ENCODE data around the gene CKMT2. TPM values are rescaled to one million over a fixed set of nuclear protein-coding genes. Genes with fewer than 3 reads are reported as not detected.

The CKMT2 gene
- total RNA-seq, 2 experiments from 2014 or later: not detected

DNA sequence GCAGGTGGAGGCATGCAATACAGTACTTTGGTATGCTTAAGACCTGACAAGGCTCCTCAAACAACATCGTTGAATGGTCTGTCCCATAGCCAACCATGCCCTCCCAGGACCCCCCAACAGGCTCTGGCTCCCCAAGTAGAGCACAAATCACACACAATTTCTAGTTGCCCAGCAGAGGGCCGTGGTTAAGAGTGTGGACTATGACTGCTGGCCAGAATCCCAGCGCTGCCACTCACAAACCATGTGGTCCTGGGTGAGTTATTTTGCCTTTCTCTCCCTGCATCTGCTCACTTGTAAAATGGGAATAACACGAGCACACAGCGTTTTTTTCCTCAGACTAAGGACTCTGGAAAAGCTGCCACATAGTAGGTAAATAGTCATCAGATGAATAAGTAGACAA, 6.5 kb downstream of the CKMT2 start:
- H3K27me3 Mint-ChIP-seq: no peaks in the 10 kb centered on the region
- ATAC-seq: no peak
- peaks cover 2% of the 10 kb centered on the region for H3K4me1 Mint-ChIP-seq
- no peak overlapping the region for H3K4me3 Mint-ChIP-seq
- intact Hi-C loops (cut with DNase I, micrococcal nuclease): no loop called here
- ChIA-PET CTCF (no interaction called here), POLR2A (no interaction called here)
- no peak overlapping the region for H3K27ac Mint-ChIP-seq
- H3K9me3 Mint-ChIP-seq (ENCODE audit: low read depth): no peaks in the 10 kb centered on the region
- peaks cover 4% of the 10 kb centered on the region for H3K36me3 Mint-ChIP-seq (ENCODE audit: low read depth)
- DNase-seq: no peak

DNA sequence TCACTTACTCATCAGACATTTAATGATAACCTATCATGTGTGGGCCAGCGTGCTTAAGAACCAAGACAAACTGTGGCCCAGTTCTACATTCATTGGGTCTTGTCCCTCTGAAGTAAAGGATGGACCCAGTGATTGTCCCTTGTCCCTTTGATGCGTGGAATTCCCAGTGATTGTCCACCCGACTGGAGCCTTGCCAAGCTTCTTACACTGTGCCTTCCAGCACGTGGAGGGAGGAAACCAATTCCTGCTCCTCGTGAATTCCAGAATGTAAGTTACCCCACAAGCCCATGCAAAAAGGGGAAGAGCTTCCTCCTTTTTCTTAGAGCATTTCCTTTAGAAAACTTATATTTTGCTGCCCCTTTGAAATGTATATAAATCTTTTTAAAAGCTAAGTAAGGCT, 7.9 kb downstream of the CKMT2 start:
- Mint-ChIP-seq H3K4me1 (no peaks in the 10 kb centered on the region), H3K27me3 (no peaks in the 10 kb centered on the region), H3K4me3 (no peak overlapping the region), H3K36me3 (ENCODE audit: low read depth) (peaks cover 2% of the 10 kb centered on the region), H3K27ac (no peak overlapping the region), H3K9me3 (ENCODE audit: low read depth) (no peaks in the 10 kb centered on the region)
- ChIA-PET POLR2A (interaction anchor here (0.6 kb wide), 1 partner anchor 55 kb away, joined by 5 read pairs; no protein-coding TSS in a partner anchor), CTCF (interaction anchor here (0.6 to 0.9 kb wide), 2 partner anchors 9 to 135 kb away, joined by 3 to 4 read pairs; no protein-coding TSS in a partner anchor)
- DNase-seq: no peak
- intact Hi-C loops (cut with DNase I, micrococcal nuclease): no loop called here
- ATAC-seq: no peak

DNA sequence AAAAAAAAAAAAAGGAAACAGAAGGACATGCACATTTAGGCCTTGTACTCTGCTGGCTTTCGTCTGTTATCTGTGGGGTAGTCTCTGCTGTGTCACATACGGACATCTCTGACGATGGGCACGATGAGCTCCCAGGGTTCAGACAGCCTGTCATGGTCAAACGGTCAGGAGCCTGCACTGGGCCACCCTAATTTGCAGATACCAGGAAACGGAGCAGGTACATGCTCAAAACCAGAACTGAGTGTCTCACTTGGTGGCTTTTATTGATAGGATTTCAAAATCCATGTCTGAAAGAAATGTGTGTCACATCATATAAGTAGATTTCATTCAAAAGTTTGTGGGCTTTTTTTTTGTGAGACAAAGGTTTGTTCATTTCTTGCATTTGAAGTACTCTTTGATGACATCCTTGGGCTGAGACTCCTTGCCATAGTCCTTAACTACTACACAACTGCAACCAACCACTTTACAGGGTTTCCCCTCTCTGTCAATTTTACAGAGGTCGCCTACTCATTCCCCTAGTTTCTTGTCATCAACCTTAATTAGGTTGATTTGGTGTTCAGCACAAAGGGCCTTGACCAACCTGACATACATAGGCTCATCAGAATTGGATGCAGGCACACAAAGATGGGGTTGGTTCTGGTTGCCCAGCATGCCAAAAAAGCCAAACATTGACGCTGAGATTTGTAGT, 9.0 kb downstream of the CKMT2 start:
- Mint-ChIP-seq H3K27me3 (no peaks in the 10 kb centered on the region), H3K4me1 (no peaks in the 10 kb centered on the region), H3K9me3 (ENCODE audit: low read depth) (no peaks in the 10 kb centered on the region), H3K27ac (no peak overlapping the region), H3K36me3 (ENCODE audit: low read depth) (peaks cover 2% of the 10 kb centered on the region), H3K4me3 (no peak overlapping the region)
- intact Hi-C loops (cut with DNase I, micrococcal nuclease): no loop called here
- POLR2A ChIA-PET: no interaction called here
- no peak for DNase-seq
- CTCF ChIA-PET: interaction anchor here (0.6 to 0.9 kb wide), 2 partner anchors 10 to 47 kb away, joined by 3 to 4 read pairs; no protein-coding TSS in a partner anchor
- no peak for ATAC-seq

DNA sequence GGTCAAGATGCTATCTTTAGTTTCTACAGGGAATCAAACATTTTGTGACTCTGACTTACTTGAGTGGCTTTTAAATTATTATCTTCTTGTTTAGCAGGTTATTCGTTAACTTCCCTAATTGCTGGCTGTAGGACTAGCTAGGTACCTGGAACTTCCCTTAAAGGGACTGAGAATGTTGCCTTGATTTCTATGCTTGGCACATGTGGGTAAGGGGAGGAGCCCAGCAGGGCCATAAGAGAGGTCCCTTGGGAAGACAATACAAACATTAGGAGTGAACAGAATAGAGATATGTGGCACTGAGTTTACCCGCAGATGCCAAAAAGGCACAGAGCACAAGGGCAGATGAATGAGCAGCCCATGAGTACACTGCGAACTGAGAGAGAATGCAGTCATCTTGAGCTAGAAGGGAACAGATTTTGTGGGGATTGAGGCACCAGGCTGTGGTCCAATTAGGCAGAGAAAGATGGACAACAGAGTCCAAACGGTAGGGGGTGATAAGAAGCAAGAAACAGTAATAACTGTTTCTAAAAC, 9.8 kb downstream of the CKMT2 start:
- DNase-seq: no peak
- Mint-ChIP-seq H3K9me3 (ENCODE audit: low read depth) (no peaks in the 10 kb centered on the region), H3K36me3 (ENCODE audit: low read depth) (peaks cover 2% of the 10 kb centered on the region), H3K27ac (no peak overlapping the region), H3K4me3 (no peak overlapping the region), H3K27me3 (no peaks in the 10 kb centered on the region), H3K4me1 (no peaks in the 10 kb centered on the region)
- POLR2A ChIA-PET: no interaction called here
- no peak for ATAC-seq
- CTCF ChIA-PET: no interaction called here
- intact Hi-C loops (cut with DNase I, micrococcal nuclease): no loop called here

DNA sequence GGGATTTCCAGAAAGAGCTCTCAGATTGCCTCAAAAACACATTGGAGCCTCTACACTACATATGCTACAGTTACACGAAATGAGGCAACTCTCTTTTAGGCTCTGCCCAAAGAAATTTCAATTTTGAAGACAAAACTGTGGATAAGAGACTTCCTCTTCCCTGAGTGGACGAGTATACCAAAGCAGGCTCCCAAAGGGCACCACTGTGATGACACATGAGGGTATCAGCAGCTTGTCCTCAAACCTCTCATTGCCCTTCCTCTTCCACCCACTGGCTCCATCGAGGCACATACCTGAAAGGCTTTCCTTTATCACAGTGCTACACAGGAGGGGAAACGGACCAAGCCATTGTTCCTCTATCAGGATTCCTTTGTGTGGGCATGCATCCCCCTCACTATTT, 11.3 kb downstream of the CKMT2 start:
- H3K4me1 Mint-ChIP-seq: no peaks in the 10 kb centered on the region

DNA sequence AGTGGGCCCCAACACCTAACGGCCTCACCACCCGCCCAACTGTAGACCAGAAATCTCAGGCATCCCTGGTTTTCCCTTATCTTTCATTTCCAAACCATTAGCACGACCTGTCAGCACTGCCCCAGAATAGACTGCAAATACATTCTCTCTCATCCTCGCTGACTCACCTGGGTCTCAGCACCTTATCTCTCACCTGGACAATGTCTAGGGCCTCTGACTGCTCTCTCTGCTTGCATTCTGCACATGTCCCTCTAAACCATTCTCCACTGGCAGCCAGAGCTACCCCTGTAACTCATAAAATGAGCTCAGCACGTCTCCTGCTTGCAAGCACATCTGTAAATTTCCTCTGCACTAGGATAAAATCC, 12.7 kb downstream of the CKMT2 start:
- ATAC-seq: no peak
- Mint-ChIP-seq H3K27me3 (no peaks in the 10 kb centered on the region), H3K9me3 (ENCODE audit: low read depth) (peaks cover 2% of the 10 kb centered on the region), H3K4me3 (no peak overlapping the region), H3K4me1 (no peaks in the 10 kb centered on the region), H3K36me3 (ENCODE audit: low read depth) (peaks cover 7% of the 10 kb centered on the region), H3K27ac (no peak overlapping the region)
- ChIA-PET POLR2A (no interaction called here), CTCF (no interaction called here)
- DNase-seq: no peak
- intact Hi-C loops (cut with DNase I, micrococcal nuclease): no loop called here

More for the DNA sequence above, 11.3 kb downstream of the CKMT2 start:
- ChIA-PET CTCF (no interaction called here), POLR2A (no interaction called here)
- Mint-ChIP-seq H3K9me3 (ENCODE audit: low read depth) (no peaks in the 10 kb centered on the region), H3K36me3 (ENCODE audit: low read depth) (no peaks in the 10 kb centered on the region), H3K27me3 (no peaks in the 10 kb centered on the region), H3K27ac (no peak overlapping the region), H3K4me3 (no peak overlapping the region)
- ATAC-seq (no peak), DNase-seq (no peak)
- intact Hi-C loops (cut with DNase I, micrococcal nuclease): no loop called here

DNA sequence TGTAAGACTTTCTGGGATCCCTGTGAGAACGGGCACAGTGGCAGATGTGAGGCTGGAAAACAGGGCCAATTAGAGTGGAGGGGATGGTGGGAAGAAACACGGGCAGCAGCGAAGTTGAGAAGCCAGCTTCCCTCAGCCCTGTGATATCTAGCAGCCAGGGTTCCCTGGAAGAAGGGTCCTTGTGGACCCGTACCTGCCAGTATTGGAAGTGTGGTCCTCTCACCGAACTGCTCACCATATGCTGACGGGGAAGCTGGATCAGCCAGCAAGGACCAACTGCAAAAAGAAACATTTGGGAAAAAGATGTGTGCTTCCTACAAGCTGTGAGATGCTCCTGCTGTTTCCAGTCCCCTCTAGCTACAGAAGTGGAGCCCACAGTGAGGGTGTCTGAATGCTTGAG, 13.6 kb downstream of the CKMT2 start:
- ChIA-PET POLR2A (no interaction called here), CTCF (no interaction called here)
- ATAC-seq: no peak
- no peak for DNase-seq
- Mint-ChIP-seq H3K4me1 (no peaks in the 10 kb centered on the region), H3K27ac (no peak overlapping the region), H3K4me3 (no peak overlapping the region), H3K36me3 (ENCODE audit: low read depth) (peaks cover 9% of the 10 kb centered on the region), H3K27me3 (no peaks in the 10 kb centered on the region), H3K9me3 (ENCODE audit: low read depth) (peaks cover 2% of the 10 kb centered on the region)
- intact Hi-C loops (cut with DNase I, micrococcal nuclease): no loop called here

DNA sequence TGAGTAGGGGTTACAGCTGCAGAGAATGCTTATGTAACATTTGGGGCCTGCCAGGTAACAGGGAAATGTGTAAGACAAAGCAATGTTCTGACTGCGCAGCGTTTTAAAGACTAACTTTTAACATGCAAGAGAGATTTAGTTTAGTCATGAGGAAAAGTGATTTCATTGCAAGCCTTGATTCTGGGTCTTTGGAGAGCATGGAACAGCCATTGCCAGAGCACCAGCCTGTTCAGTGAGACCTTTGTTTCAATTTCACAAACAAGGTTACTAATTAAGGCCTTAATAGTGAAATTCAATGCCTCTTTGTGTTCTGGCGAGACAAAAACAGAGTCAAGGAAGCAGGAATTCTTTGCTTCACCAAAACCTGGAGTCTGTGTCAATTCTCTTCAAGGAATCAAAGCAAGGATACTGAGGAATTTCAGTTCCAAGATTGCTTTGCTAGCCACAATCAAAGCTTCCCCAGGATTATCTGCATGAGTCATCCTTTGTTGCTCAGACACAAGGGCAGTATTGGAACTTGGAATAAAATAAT, 14.4 kb downstream of the CKMT2 start:
- H3K4me3 Mint-ChIP-seq: no peak overlapping the region
- no peak overlapping the region for H3K27ac Mint-ChIP-seq
- intact Hi-C loops (cut with DNase I, micrococcal nuclease): no loop called here
- ATAC-seq: no peak
- no peak for DNase-seq
- ChIA-PET POLR2A (no interaction called here), CTCF (interaction anchor here (0.6 kb wide), 1 partner anchor 595 kb away, joined by 3 read pairs; no protein-coding TSS in a partner anchor)
- peaks cover 9% of the 10 kb centered on the region for H3K36me3 Mint-ChIP-seq (ENCODE audit: low read depth)
- H3K4me1 Mint-ChIP-seq: no peaks in the 10 kb centered on the region
- H3K9me3 Mint-ChIP-seq (ENCODE audit: low read depth): peaks cover 2% of the 10 kb centered on the region
- H3K27me3 Mint-ChIP-seq: no peaks in the 10 kb centered on the region

DNA sequence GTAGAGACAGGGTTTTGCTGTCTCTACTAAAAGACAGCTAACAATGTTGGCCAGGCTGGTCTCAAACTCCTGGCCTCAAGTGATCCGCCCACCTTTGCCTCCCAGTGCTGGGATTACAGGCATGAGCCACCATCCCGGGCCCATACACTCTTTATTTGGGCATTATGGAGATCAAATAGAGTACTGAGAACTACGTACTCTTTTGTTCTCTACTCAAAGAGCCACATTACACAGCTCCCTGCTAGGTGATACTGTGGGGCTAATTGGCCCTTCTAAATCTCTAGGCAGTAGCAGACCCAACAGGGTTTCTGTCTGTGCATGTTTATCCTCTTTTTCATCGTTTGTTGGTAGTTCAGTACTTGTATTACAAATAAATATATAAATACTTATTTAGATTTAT, 16.1 kb downstream of the CKMT2 start:
- ATAC-seq (no peak), DNase-seq (no peak)
- intact Hi-C loops (cut with DNase I, micrococcal nuclease): no loop called here
- POLR2A ChIA-PET: no interaction called here
- Mint-ChIP-seq H3K36me3 (ENCODE audit: low read depth) (peaks cover 9% of the 10 kb centered on the region), H3K4me1 (no peaks in the 10 kb centered on the region), H3K4me3 (no peak overlapping the region), H3K27ac (no peak overlapping the region), H3K27me3 (no peaks in the 10 kb centered on the region), H3K9me3 (ENCODE audit: low read depth) (peaks cover 2% of the 10 kb centered on the region)
- CTCF ChIA-PET: interaction anchor here (0.9 kb wide), 1 partner anchor 65 kb away, joined by 3 read pairs; no protein-coding TSS in a partner anchor

DNA sequence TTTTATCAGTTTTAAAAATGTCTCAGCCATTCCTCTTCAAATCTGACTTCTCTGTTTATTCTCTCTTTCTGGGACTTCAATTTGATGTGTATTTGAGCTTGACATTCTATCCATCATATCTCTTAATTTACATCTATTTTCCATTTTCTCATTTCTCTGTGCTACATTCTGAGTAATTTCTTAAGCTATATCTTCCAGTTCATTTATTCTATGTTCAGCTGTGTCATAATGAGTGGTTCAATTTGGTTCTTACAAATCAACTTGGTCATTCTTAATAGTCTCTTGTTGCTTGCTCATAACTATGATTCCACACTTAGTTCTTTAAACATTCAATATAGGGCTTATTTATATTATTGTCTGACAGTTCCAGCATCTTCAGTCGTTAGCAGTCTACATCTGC, 16.9 kb downstream of the CKMT2 start:
- intact Hi-C loops (cut with DNase I, micrococcal nuclease): no loop called here
- Mint-ChIP-seq H3K27me3 (no peaks in the 10 kb centered on the region), H3K4me1 (no peaks in the 10 kb centered on the region), H3K4me3 (no peak overlapping the region), H3K27ac (no peak overlapping the region), H3K9me3 (ENCODE audit: low read depth) (peaks cover 2% of the 10 kb centered on the region), H3K36me3 (ENCODE audit: low read depth) (peaks cover 9% of the 10 kb centered on the region)
- no peak for ATAC-seq
- no peak for DNase-seq
- ChIA-PET CTCF (interaction anchor here (0.9 kb wide), 1 partner anchor 64 kb away, joined by 3 read pairs; no protein-coding TSS in a partner anchor), POLR2A (no interaction called here)

DNA sequence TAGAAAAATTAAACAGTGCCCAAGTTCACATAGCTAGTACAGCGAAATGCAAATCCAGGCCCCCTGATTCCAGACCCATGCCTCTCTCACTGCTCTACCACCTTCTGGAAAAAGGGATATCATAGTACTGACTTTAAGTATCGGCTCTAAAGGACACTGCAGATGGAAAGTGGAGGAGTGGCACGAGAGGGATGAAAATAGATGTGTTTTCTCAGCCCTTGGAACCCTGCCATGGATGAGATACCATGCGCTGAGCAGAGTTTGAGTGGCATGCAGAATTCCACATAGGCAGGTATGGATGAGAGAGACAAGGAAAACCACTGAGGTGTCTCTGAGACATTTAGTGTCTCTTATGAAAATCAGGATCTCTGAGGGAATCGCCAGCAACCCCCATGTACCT, 18.8 kb downstream of the CKMT2 start:
- Mint-ChIP-seq H3K27me3 (no peaks in the 10 kb centered on the region), H3K4me3 (no peak overlapping the region), H3K4me1 (no peaks in the 10 kb centered on the region), H3K27ac (no peak overlapping the region), H3K9me3 (ENCODE audit: low read depth) (peaks cover 2% of the 10 kb centered on the region), H3K36me3 (ENCODE audit: low read depth) (peaks cover 11% of the 10 kb centered on the region)
- intact Hi-C loops (cut with DNase I, micrococcal nuclease): no loop called here
- no peak for DNase-seq
- ChIA-PET CTCF (no interaction called here), POLR2A (no interaction called here)
- no peak for ATAC-seq

DNA sequence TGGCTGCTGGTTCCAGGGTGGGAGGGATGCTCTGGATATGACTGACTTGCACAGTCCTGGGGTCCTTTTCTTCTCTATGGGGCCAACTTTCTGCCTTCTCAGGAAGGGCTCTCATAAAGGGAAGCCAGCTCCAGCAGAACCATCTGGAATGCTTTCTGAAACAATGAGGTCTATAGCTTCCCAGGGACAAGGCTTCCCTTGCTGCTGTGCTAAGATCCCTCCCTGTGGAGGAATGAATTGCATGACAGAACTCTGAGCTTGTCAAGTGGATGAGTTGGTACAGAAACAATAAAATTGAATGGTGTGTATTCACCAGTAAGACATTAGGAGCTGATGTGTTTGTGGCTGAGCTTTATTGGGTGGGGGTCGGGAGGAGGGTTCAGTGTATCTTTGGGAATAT, 19.8 kb downstream of the CKMT2 start:
- ChIA-PET POLR2A (no interaction called here), CTCF (interaction anchor here (0.5 kb wide), 1 partner anchor 128 kb away, joined by 3 read pairs; no protein-coding TSS in a partner anchor)
- DNase-seq: no peak
- intact Hi-C loops (cut with DNase I, micrococcal nuclease): no loop called here
- no peaks in the 10 kb centered on the region for H3K27me3 Mint-ChIP-seq
- no peak overlapping the region for H3K4me3 Mint-ChIP-seq
- H3K4me1 Mint-ChIP-seq: no peaks in the 10 kb centered on the region
- peaks cover 11% of the 10 kb centered on the region for H3K36me3 Mint-ChIP-seq (ENCODE audit: low read depth)
- no peak for ATAC-seq
- peaks cover 2% of the 10 kb centered on the region for H3K9me3 Mint-ChIP-seq (ENCODE audit: low read depth)
- H3K27ac Mint-ChIP-seq: no peak overlapping the region
